NCI-H226 (cell line): ENCODE data around the gene CAAP1.
"Not testable (repeated sequence)": the region's sequence is repeated elsewhere in the genome, so short reads cannot be mapped to it uniquely, and the experiment has no call there.

ENCODE experiments used
- DNase-seq: peaks from one replicate; pipeline ENCODE4 v3.0.0-alpha.2; 2015

CAAP1 gene

GRCh38 chr9:26892251-26893029, at the start of gene CAAP1:
TSS of gene CAAP1 (minus strand) at chr9:26892802. CDS start at chr9:26892715, 87 bp downstream.
- peak; percentile 75 for DNase-seq

- DNase-seq = no peak
Observed at GRCh38 chr9:26940779-26941178, 48.2 kb upstream of the CAAP1 start.

- no peak for DNase-seq
Observed at GRCh38 chr9:26939955-26940711, 47.5 kb upstream of the CAAP1 start.

DNA sequence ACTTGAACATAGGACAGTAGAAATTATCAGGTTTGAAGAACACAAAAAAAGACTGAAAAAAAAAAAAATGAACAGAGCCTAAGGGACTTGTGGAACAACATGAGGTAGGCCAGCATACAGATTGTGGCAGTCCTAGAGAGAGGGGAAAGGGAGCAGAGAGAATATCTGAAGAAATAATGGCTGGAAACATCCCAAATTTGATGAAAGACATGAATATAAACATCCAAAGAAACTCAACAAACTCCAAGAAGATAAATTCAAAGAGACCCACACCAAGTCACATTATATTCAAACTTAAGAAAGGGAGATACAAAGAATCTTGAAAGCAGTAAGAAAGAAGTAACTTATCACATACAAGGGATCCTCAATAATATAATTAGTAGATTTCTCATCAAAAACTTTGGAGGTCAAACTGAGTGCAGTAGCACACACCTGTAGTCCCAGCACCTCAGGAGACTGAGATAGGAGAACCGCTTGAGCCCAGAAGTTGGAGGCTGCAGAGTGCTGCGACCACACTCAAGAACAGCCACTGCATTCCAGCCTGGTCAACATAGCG, 45.3 kb upstream of the CAAP1 start:
- no peak for DNase-seq

DNA sequence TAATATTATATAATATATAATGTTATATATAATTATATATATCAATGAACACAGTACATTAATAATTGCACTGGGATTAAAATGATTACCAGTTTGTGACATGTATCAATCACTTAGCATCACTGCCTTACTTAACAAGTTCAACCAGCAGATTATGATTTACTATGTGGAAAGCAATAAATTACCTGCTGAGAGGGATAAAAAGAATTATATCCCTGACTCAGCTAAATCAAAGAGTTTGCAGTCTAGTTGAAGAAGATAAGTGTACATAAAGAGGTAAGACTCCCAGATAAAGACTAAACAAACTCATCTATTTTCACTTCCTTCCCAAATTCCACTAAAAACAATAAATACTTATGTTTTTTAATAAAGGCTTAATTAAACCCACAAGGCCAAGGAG, 43.2 kb upstream of the CAAP1 start:
- DNase-seq = no peak

DNA sequence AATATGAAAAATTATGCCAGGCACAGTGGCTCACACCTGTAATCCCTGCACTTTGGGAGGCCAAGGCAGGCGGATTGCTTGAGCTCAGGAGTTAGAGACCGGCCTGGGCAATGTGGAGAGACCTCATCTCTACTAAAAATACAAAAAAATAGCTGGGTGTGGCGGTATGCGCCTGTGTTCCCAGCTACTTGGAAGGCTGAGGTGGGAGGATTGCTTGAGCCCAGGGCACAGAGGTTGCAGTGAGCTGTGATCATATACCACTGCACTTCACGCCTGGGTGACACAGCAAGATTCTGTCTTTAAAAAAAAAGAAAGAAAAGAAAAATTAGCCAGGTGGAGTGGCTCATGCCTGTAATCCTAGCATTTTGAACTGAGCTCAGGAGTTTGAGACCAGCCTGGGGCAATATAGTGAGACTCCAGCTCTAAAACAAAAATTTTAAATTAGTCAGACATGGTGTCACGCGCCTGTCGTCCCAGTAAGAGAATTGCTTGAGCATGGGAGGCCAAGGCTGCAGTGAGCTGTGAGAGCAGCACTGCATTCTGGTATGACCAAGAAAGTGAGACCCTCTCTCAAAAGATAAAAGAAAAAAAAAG, 36.4 kb upstream of the CAAP1 start:
- DNase-seq = no peak

DNA sequence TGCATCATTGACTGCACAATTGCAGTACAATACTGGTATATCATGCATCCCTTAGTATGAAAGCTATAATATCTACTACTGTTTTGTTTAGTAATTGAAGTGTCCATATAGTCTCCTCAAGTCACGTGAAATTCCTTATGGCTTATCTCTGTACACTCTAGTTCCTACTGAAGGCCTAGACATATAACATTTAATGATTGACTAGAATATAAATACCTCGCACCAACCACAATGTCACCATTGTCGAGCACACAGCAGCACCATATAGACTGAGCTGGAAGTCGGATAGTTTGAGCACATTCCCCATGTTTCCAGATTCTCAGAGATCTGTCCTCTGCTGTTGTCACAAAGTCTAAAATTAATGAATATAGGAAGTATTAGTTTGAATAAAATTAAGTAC, 33.0 kb upstream of the CAAP1 start:
- DNase-seq = no peak

DNA sequence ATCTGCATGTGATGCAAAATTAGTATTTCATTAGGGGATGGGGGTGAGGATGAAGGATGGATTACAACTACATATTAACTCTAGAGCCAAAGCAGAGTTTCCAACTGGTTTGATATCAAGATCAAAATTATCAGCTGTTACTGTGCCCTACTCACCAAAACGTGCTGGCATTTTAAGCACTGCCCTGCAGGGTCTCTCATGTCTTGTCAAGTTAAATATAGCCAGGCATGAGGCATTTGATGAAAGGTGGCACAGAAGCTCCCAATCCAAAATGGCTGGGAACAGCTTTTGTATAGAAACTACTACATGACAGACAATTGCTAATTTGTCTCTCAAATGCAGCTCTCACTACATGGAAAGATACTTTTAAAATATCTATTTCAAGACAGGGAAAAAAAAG, 27.1 kb upstream of the CAAP1 start:
- DNase-seq = no peak

- DNase-seq = no peak
Observed at GRCh38 chr9:26913138-26913668, 20.6 kb upstream of the CAAP1 start.

DNA sequence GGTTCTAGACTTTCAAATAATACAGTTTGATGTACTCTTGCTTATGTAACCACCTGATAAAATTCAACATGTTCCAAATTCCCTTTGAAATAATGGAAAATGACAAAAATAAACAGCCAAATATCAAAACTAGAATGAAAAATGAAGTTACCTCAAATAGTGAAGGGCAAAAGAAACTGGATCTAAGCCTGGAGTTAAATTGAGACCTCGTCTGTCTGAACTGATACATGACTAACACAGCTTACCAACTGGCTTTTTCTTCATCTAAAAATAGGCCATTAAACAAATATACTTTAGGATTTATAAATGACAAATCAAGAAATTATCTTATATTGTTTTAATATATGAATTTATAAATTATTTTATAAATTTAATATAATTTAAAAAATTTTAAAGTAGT, 12.1 kb upstream of the CAAP1 start:
- DNase-seq = no peak

GRCh38 chr9:26904070-26904469, 11.5 kb upstream of the CAAP1 start:
- DNase-seq = no peak

GRCh38 chr9:26893030-26893676, 551 bp upstream of the CAAP1 start:
- DNase-seq = no peak

- no peak for DNase-seq
Observed at GRCh38 chr9:26891726-26892125, 876 bp downstream of the CAAP1 start.

DNA sequence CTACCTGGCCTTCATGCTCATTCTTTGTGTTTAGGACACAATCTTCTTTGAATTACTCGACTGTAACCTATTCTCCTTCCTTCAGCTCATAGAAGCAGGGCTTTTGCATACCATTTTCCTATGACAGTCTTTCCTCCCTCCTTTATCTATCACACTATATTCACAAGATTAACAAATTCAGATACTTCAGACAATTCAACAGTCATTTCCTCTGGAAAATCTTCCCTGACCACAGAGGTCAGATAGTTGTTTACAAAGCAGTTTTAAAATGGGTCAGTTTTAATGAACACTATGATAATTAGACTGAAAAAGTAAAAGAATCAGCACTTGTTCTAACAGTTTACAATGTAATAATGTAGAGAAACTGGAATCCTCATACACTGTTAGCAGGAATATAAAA, 4.3 kb downstream of the CAAP1 start:
- DNase-seq = no peak

DNA sequence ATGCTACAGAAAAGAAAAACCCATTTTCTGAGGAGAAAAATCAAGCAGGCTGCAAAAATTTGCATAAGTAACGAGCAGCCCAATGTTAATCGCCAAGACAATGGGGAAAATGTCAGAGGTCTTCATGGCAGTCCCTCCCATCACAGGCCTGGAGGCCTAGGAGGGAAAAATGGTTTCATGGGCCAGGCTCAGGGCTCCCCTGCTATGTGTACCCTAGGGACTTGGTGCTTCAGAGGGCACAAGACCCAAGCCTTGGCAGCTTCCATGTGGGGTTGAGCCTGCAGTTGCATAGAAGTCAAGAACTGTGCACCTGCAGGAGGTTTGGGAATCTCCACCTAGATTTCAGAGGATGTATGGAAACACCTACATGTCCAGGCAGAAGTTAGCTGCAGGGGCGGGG, 10.4 kb downstream of the CAAP1 start:
- DNase-seq = no peak

DNA sequence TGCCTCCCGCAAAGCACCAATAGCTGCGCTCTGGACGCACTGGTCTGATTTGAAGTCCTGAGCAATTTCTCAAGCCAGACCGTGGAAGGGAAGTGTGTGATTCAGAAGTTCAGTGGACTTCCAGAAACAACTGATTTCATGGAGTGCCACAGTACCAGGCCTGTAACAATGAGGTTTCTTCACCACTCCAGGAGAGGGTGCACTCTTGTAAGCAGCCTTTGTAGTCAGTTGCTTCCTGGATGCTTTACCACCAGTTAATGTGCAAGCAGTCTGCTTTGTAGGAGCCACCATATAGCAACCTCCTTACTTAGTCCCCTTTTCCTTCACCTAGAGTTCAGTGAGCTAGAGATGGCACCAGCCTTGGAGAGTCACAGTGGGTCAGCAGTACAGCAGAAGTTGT, 12.3 kb downstream of the CAAP1 start:
- no peak for DNase-seq

DNA sequence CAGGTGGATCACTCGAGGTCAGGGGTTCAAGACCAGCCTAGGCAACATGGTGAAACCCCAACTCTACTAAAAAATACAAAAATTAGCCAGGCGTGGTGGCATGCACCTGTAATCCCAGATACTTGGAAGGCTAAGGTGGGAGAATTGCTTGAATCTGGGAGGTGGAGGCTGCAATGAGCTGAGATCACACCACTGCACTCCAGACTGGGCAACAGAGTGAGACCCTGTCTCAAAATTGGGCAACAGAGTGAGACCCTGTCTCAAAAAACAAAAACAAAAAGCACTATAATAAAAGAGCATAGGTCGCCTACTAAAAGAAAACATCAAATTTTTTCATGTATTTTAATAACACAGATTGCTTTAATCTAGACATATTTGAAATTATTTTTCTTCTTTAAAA, 17.4 kb downstream of the CAAP1 start:
- not testable (repeated sequence) for DNase-seq

GRCh38 chr9:26870292-26870691, 22.3 kb downstream of the CAAP1 start:
- DNase-seq = peak; percentile 3

DNA sequence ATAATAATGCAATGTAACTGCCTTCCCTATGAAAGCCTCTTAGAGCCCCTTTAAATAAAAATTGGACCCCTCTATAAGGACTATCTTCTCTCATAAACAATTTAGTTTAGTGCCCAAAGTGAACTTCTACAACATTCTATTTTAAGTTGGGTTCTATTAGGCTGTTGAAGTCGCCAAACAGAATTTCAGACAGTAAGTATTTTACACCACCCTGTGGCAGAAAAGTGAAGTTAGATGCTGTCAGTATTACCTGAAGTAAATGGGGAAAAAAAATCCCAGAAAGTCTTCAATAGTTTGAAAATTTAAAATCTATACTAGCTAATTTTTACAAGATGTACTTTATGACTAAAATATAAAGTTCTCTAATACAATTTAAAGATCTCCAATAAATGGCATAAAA, 29.5 kb downstream of the CAAP1 start:
- DNase-seq = no peak

GRCh38 chr9:26856413-26857032, 36.1 kb downstream of the CAAP1 start:
- DNase-seq = no peak

DNA sequence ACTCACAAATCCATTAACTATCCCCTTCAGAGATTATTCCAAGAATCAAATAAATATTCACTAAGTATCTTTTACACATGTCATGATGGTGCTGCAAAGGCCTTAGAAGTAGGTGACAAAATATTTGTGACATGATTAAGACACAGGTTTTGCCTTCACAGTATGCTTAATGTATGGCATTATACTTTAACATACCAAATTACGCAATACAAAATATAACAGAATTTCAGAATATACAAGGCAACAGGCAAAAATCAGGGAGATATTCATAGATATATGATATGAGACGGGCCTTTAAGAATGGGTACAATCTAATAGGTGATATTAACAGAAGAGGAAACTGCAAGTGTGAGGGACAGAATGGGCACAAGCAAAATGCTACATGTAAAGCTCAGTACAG, 41.6 kb downstream of the CAAP1 start:
- DNase-seq = no peak

DNA sequence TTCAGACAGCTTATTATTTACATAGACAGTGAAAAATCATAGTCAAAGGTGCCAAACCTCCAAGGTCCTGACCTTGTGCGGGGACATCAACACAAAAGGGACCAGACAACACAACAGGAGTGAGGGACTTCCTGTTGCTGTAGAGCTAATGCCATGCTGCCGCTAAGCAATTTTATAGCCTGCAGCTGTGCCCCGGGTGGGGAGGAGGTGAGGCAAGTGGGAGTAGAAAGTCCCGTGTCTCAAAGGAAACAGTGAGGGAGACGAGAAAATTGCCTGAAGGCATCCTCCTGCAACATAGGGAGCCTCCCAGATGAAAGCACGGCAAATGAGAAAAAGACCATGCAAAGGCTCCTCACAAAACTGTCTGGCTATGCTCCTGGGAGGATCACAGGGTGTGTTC, 58.8 kb downstream of the CAAP1 start:
- DNase-seq = no peak
